ENCODE results near the gene SYPL1. TPM values are rescaled to one million over a fixed set of nuclear protein-coding genes. Genes with fewer than 3 reads are reported as not detected.

The SYPL1 gene
- total and polyA plus RNA-seq, 8 donors: 16.4 to 44.7 (median 33.5) TPM

- no peak for FAIRE-seq
- Histone ChIP-seq H3K4me1 (peaks cover 12 to 19% (median 14%) of the 10 kb centered on the region in 3 donors), H3K36me3 (no peaks in the 10 kb centered on the region), H3K9me3 (no peaks in the 10 kb centered on the region), H3K27me3 (no peaks in the 10 kb centered on the region), H3K4me3 (no peak overlapping the region), H3K27ac (no peak overlapping the region)
- TF ChIP-seq, protein P1, sequence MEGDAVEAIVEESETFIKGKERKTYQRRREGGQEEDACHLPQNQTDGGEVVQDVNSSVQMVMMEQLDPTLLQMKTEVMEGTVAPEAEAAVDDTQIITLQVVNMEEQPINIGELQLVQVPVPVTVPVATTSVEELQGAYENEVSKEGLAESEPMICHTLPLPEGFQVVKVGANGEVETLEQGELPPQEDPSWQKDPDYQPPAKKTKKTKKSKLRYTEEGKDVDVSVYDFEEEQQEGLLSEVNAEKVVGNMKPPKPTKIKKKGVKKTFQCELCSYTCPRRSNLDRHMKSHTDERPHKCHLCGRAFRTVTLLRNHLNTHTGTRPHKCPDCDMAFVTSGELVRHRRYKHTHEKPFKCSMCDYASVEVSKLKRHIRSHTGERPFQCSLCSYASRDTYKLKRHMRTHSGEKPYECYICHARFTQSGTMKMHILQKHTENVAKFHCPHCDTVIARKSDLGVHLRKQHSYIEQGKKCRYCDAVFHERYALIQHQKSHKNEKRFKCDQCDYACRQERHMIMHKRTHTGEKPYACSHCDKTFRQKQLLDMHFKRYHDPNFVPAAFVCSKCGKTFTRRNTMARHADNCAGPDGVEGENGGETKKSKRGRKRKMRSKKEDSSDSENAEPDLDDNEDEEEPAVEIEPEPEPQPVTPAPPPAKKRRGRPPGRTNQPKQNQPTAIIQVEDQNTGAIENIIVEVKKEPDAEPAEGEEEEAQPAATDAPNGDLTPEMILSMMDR (IDR thresholded peaks at IDR 0.05): no peak
- WGBS, 2 donors: 66 to 69% methylated on average over 2 of the region's 2 CpGs
- intact Hi-C loops (cut with DNase I): no loop called here
- DNase-seq: no peak
- ATAC-seq: no peak
Observed at GRCh38 chr7:106075937-106076336, 36.2 kb downstream of the SYPL1 start.

GRCh38 chr7:106074257-106074656 lies 37.9 kb downstream of the SYPL1 start:
- FAIRE-seq: no peak
- 89% methylated on average over 9 of the region's 9 CpGs for WGBS, 2 donors
- ATAC-seq: no peak

GRCh38 chr7:106073701-106074100 lies 38.4 kb downstream of the SYPL1 start:
- Histone ChIP-seq H3K27ac (no peak overlapping the region), H3K36me3 (no peaks in the 10 kb centered on the region), H3K4me3 (no peak overlapping the region), H3K9me3 (no peaks in the 10 kb centered on the region), H3K4me1 (peaks cover 22 to 30% (median 22%) of the 10 kb centered on the region in 3 donors), H3K27me3 (no peaks in the 10 kb centered on the region)
- ATAC-seq (no peak), DNase-seq (no peak), FAIRE-seq (no peak)
- WGBS, 2 donors: 93 to 97% methylated on average over 3 of the region's 3 CpGs
- TF ChIP-seq, protein P1 (IDR thresholded peaks at IDR 0.05): no peak
- intact Hi-C loops (cut with DNase I): no loop called here

More at GRCh38 chr7:106074257-106074656, 37.9 kb downstream of the SYPL1 start:
- Histone ChIP-seq H3K27ac (no peak overlapping the region), H3K4me3 (no peak overlapping the region), H3K36me3 (no peaks in the 10 kb centered on the region), H3K27me3 (no peaks in the 10 kb centered on the region), H3K9me3 (no peaks in the 10 kb centered on the region), H3K4me1 (peaks cover 22 to 30% (median 22%) of the 10 kb centered on the region in 3 donors)
- TF ChIP-seq, protein P1 (IDR thresholded peaks at IDR 0.05): no peak
- no peak for DNase-seq
- intact Hi-C loops (cut with DNase I): no loop called here

GRCh38 chr7:106072715-106073091 lies 39.4 kb downstream of the SYPL1 start:
- intact Hi-C loops (cut with DNase I): no loop called here

More at GRCh38 chr7:106072715-106073091, 39.4 kb downstream of the SYPL1 start:
- Histone ChIP-seq H3K27ac (peak overlapping the region in 1 of 4 donors; percentile 67), H3K4me3 (no peak overlapping the region), H3K36me3 (no peaks in the 10 kb centered on the region), H3K9me3 (no peaks in the 10 kb centered on the region), H3K4me1 (peaks cover 22 to 30% (median 22%) of the 10 kb centered on the region in 3 donors), H3K27me3 (no peaks in the 10 kb centered on the region)
- 59 to 61% methylated on average over 4 of the region's 4 CpGs for WGBS, 2 donors
- no peak for ATAC-seq
- no peak for FAIRE-seq
- TF ChIP-seq, protein P1 (IDR thresholded peaks at IDR 0.05): no peak
- no peak for DNase-seq

All from pancreas (tissue), 10 donors.